A549 (cell line): ENCODE data around the gene TMEM175.

Experiments
- MAZ ChIP-seq: fragments of 150-350 bp; IDR thresholded peaks from 2 replicates; pipeline ENCODE4 v1.6.1; 2014; ENCODE audit warnings: antibody characterized with exemption, low read depth, low read length, borderline replicate concordance
- POLR2A ChIP-seq: IDR thresholded peaks from 2 replicates; pipeline ENCODE4 v1.6.1; 2012; ENCODE audit warnings: mild to moderate bottlenecking, low read length

- TF ChIP-seq POLR2A, result no peak
- TF ChIP-seq MAZ, result no peak
Observed at GRCh38 chr4:891747-892146, 40.5 kb upstream of the TMEM175 start.
